Naive thymus-derived CD4-positive, alpha-beta T cell (primary cell): ENCODE data around the gene SLC6A13. TPM values are rescaled to one million over a fixed set of nuclear protein-coding genes. Genes with fewer than 3 reads are reported as not detected.
"Not testable (repeated sequence)": the region's sequence is repeated elsewhere in the genome, so short reads cannot be mapped to it uniquely, and the experiment has no call there.

Source experiments
- ATAC-seq: fragments of 150-1000 bp; cut with Tn5 transposase; 2 replicates; pipeline ENCODE4 v1.10.0; 2021; ENCODE audit warnings: mild to moderate bottlenecking, moderate library complexity
- CTCF ChIA-PET: fragments of 350-600 bp; sonication (Branson Sonifier 250); formaldehyde crosslinking; loops from one replicate; lab custom pipeline; 2021; ENCODE audit warnings: antibody characterized with exemption; lab: Charles Lee
- POLR2A ChIA-PET: fragments of 350-600 bp; sonication (Branson Sonifier 250); formaldehyde crosslinking; loops from one replicate; lab custom pipeline; 2021; ENCODE audit warnings: antibody characterized with exemption, inconsistent platforms; lab: Charles Lee
- DNase-seq, 9 donors: peaks; one replicate each; pipeline versions ENCODE4 v3.0.0 to v3.0.0-alpha.2; 2020 to 2022; ENCODE audit warnings: mixed read lengths in 1 of 9
- H3K27ac ChIP-seq: one replicate; pipeline ENCODE4 v1.7.0; 2013; ENCODE audit warnings: mild to moderate bottlenecking, low read depth, low read length, moderate library complexity
- H3K27me3 ChIP-seq, 2 donors: one replicate each; pipeline ENCODE4 v1.7.0; 2013; ENCODE audit warnings: low read length in 2 of 2, mild to moderate bottlenecking in 2 of 2, moderate library complexity in 2 of 2; ENCODE audit not compliant: control insufficient read depth in 2 of 2, insufficient read depth in 2 of 2
- H3K36me3 ChIP-seq, 3 experiments: 1 replicate in 2 of 3; 2 replicates in 1 of 3; pipeline ENCODE4 v1.7.0; 2013; ENCODE audit warnings: low read length in 3 of 3, mild to moderate bottlenecking in 3 of 3, moderate library complexity in 1 of 3; ENCODE audit not compliant: insufficient read depth in 3 of 3, control insufficient read depth in 2 of 3
- H3K4me1 ChIP-seq, 2 donors: one replicate each; pipeline ENCODE4 v1.7.0; 2013; ENCODE audit warnings: low read length in 2 of 2, mild to moderate bottlenecking in 2 of 2, moderate library complexity in 1 of 2; ENCODE audit not compliant: control insufficient read depth in 2 of 2, insufficient read depth in 2 of 2
- H3K4me3 ChIP-seq: 2 replicates; pipeline ENCODE4 v1.7.0; 2013; ENCODE audit warnings: mild to moderate bottlenecking, low read length
- H3K9me3 ChIP-seq, 3 experiments: 1 replicate in 2 of 3; 2 replicates in 1 of 3; pipeline ENCODE4 v1.7.0; 2013; ENCODE audit warnings: low read length in 3 of 3; ENCODE audit not compliant: control insufficient read depth in 2 of 3
- H3K27ac Mint-ChIP-seq, 9 donors: one replicate each; pipeline ENCODE4 v1.8.0; 2020 to 2022; ENCODE audit warnings: mixed read lengths in 9 of 9, mild to moderate bottlenecking in 8 of 9, moderate library complexity in 5 of 9, inconsistent platforms in 2 of 9
- H3K27me3 Mint-ChIP-seq, 5 donors: one replicate each; pipeline ENCODE4 v1.8.0; 2021 to 2022; ENCODE audit warnings: mixed read lengths in 5 of 5, mild to moderate bottlenecking in 1 of 5
- H3K36me3 Mint-ChIP-seq, 5 donors: one replicate each; pipeline ENCODE4 v1.8.0; 2020 to 2022; ENCODE audit warnings: mixed read lengths in 5 of 5, mild to moderate bottlenecking in 3 of 5, inconsistent platforms in 1 of 5
- H3K4me1 Mint-ChIP-seq, 7 donors: one replicate each; pipeline ENCODE4 v1.8.0; 2020 to 2022; ENCODE audit warnings: mixed read lengths in 7 of 7, mild to moderate bottlenecking in 3 of 7, inconsistent platforms in 1 of 7
- H3K4me3 Mint-ChIP-seq, 10 donors: one replicate each; pipeline ENCODE4 v1.8.0; 2020 to 2022; ENCODE audit warnings: mild to moderate bottlenecking in 10 of 10, mixed read lengths in 10 of 10, moderate library complexity in 6 of 10, inconsistent platforms in 2 of 10
- H3K9me3 Mint-ChIP-seq, 11 donors: one replicate each; pipeline ENCODE4 v1.8.0; 2020 to 2022; ENCODE audit warnings: mixed read lengths in 11 of 11, mild to moderate bottlenecking in 4 of 11, inconsistent platforms in 1 of 11, moderate library complexity in 1 of 11
- intact Hi-C, 2 donors: fragments of 100-400 bp; cut with micrococcal nuclease; formaldehyde crosslinking; loops; one replicate each; pipeline ENCODE4 v1.15.1; 2023
- polyA plus RNA-seq, 2 donors: library from polyadenylated mRNA; unstranded; fragments of 300-500 nt; fragmentation: Illumina TruSeq; gene quantifications; one replicate each; pipeline ENCODE4 v1.2.3, GENCODE V29; 2021
- total RNA-seq, 6 experiments: library from RNA in 5 of 6; stranded (reverse) in 5 of 6; gene quantifications; 1 replicate in 5 of 6; 2 replicates in 1 of 6; pipeline ENCODE4 v1.2.3 and lab custom pipeline; 2021 to 2026

The SLC6A13 gene
- total and polyA plus RNA-seq, 7 experiments from 2014 or later: 0.61 to 1.5 (median 0.74) TPM; not detected in 3

DNA sequence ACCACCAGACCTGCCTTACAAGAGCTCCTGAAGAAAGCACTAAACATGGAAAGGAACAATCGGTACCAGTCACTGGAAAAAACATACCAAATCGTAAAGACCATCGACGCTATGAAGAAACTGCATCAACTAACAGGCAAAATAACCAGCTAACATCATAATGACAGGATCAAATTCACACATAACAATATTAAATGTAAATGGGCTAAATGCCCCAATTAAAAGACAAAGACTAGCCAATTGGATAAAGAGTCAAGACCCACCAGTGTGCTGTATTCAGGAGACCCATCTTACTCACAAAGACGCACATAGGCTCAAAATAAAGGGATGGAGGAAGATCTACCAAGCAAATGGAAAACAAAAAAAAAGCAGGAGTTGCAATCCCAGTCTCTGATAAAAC lies 36.9 kb upstream of the SLC6A13 start:
- H3K4me3 Mint-ChIP-seq, POLR2A ChIA-PET, H3K27me3 Mint-ChIP-seq, H3K27me3 ChIP-seq, DNase-seq, ATAC-seq, CTCF ChIA-PET, intact Hi-C loops, H3K27ac ChIP-seq, H3K4me3 ChIP-seq, H3K4me1 ChIP-seq, H3K9me3 ChIP-seq: not testable (repeated sequence)
- Mint-ChIP-seq H3K9me3 (peaks cover 0 to 34% (median 15%) of the 10 kb centered on the region in 11 donors), H3K4me1 (peaks cover 37 to 65% (median 61%) of the 10 kb centered on the region in 7 donors), H3K36me3 (peaks cover 48 to 96% (median 85%) of the 10 kb centered on the region in 5 donors), H3K27ac (peak overlapping the region in 3 of 9 donors; percentile 18 to 48 (median 32))
- H3K36me3 ChIP-seq: peaks cover 16 to 41% (median 20%) of the 10 kb centered on the region in 3 experiments

DNA sequence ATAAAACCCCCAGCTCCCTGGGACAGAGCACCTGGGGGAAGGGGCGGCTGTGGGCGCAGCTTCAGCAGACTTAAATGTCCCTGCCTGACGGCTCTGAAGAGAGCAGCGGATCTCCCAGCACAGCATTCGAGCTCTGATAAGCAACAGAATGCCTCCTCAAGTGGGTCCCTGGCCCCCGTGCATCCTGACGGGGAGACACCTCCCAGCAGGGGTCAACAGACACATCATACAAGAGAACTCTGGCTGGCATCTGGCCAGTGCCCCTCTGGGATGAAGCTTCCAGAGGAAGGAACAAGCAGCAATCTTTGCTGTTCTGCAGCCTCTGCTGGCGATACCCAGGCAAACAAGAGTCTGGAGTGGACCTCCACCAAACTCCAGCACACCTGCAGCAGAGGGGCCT lies 35.4 kb upstream of the SLC6A13 start:
- H3K27ac ChIP-seq, H3K27ac Mint-ChIP-seq, H3K4me1 ChIP-seq, intact Hi-C loops, H3K4me3 ChIP-seq, H3K27me3 ChIP-seq, H3K4me3 Mint-ChIP-seq, CTCF ChIA-PET, H3K27me3 Mint-ChIP-seq, H3K9me3 ChIP-seq, ATAC-seq, DNase-seq: not testable (repeated sequence)
- Mint-ChIP-seq H3K36me3 (peaks cover 50 to 93% (median 83%) of the 10 kb centered on the region in 5 donors), H3K4me1 (peaks cover 29 to 59% (median 52%) of the 10 kb centered on the region in 7 donors), H3K9me3 (peaks cover 0 to 34% (median 13%) of the 10 kb centered on the region in 11 donors)
- POLR2A ChIA-PET: interaction anchor here (0.6 kb wide), 1 partner anchor 89 kb away, joined by 3 read pairs; no protein-coding TSS in a partner anchor
- peaks cover 25 to 52% (median 32%) of the 10 kb centered on the region in 3 experiments for H3K36me3 ChIP-seq

DNA sequence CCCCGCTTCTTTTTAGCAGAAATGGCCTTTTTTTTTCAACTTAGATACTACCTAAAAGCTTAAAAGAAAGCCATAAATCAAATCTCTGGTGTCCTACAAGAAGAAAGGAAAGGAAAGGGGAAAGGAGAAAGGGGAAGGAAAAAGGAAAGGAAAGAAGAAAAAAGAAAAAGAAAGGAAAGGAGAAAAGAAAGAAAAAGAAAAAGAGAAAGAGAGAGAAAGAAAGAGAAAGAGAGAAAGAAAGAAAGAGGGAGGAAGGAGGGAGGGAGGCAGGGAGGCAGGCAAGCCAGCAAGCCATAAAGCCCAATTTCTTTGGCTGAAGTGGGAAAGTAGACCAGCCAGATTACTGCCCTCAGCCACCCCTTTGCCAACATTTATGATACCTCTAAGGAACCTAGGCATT lies 32.5 kb upstream of the SLC6A13 start:
- Histone ChIP-seq H3K27ac (no peak overlapping the region), H3K27me3 (no peaks in the 10 kb centered on the region), H3K9me3 (no peaks in the 10 kb centered on the region), H3K36me3 (peaks cover 26 to 75% (median 39%) of the 10 kb centered on the region in 3 experiments), H3K4me3 (no peak overlapping the region), H3K4me1 (no peaks in the 10 kb centered on the region)
- ChIA-PET CTCF (no interaction called here), POLR2A (no interaction called here)
- intact Hi-C loops: no loop called here
- DNase-seq (no peak), ATAC-seq (no peak)
- H3K9me3 Mint-ChIP-seq: peaks cover 0 to 17% (median 8%) of the 10 kb centered on the region in 11 donors
- no peaks in the 10 kb centered on the region for H3K27me3 Mint-ChIP-seq
- peaks cover 6 to 45% (median 41%) of the 10 kb centered on the region in 7 donors for H3K4me1 Mint-ChIP-seq
- H3K27ac Mint-ChIP-seq: peak overlapping the region in 1 of 9 donors; percentile 60
- no peak overlapping the region for H3K4me3 Mint-ChIP-seq
- H3K36me3 Mint-ChIP-seq: peaks cover 39 to 83% (median 71%) of the 10 kb centered on the region in 5 donors

DNA sequence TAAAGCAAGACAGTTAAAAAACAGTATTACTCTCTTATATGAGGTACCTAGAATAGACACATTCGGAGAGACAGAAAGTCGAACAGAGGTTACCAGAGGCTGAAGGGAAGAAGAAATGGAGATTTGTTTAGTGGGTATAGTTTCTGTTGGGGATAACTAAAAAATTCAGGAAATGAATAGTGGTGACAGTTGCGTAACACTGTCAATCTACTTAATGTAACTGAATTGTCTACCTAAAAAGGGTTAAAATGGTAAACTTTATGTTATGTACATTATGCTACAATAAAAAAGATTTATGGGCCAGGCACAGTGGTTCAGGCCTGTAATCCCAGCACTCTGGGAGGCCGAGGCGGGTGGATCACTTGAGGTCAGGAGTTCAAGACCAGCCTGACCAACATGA lies 30.6 kb upstream of the SLC6A13 start:
- ChIA-PET POLR2A (no interaction called here), CTCF (no interaction called here)
- intact Hi-C loops: no loop called here
- H3K9me3 Mint-ChIP-seq: no peaks in the 10 kb centered on the region
- DNase-seq (no peak), ATAC-seq (no peak)
- Histone ChIP-seq H3K4me1 (no peaks in the 10 kb centered on the region), H3K27ac (no peak overlapping the region), H3K4me3 (no peak overlapping the region), H3K27me3 (no peaks in the 10 kb centered on the region), H3K36me3 (peaks cover 26 to 71% (median 39%) of the 10 kb centered on the region in 3 experiments), H3K9me3 (no peaks in the 10 kb centered on the region)
- H3K27ac Mint-ChIP-seq: peak overlapping the region in 3 of 9 donors; percentile 4 to 58 (median 22)
- H3K4me3 Mint-ChIP-seq: no peak overlapping the region
- H3K27me3 Mint-ChIP-seq: no peaks in the 10 kb centered on the region
- peaks cover 23 to 63% (median 52%) of the 10 kb centered on the region in 5 donors for H3K36me3 Mint-ChIP-seq
- peaks cover 4 to 31% (median 24%) of the 10 kb centered on the region in 7 donors for H3K4me1 Mint-ChIP-seq

DNA sequence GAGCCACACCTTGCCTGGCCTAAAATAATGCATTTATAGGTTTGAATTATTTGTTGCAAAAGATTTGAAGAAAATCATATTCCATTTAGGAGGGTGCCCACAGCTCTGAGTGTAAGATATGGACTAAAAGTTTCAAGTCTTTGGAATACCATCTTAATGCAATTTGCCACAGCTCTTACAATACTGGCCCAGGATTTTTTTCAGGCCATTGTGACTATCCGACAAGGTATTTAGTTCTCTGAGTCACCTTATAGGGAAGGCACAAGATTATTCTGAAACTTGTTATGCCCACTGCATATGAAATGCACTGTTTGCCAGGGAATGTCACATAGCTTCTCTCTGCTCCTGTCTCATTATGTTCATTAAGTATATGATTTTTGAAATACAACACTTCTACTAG lies 29.6 kb upstream of the SLC6A13 start:
- Histone ChIP-seq H3K27me3 (no peaks in the 10 kb centered on the region), H3K4me1 (no peaks in the 10 kb centered on the region), H3K9me3 (no peaks in the 10 kb centered on the region), H3K36me3 (peaks cover 27 to 62% (median 39%) of the 10 kb centered on the region in 3 experiments), H3K27ac (no peak overlapping the region), H3K4me3 (no peak overlapping the region)
- no peak overlapping the region for H3K27ac Mint-ChIP-seq
- no peak for DNase-seq
- H3K27me3 Mint-ChIP-seq: no peaks in the 10 kb centered on the region
- no peak for ATAC-seq
- ChIA-PET POLR2A (no interaction called here), CTCF (no interaction called here)
- H3K4me3 Mint-ChIP-seq: no peak overlapping the region
- H3K4me1 Mint-ChIP-seq: peaks cover 10 to 40% (median 33%) of the 10 kb centered on the region in 7 donors
- intact Hi-C loops: no loop called here
- peaks cover 29 to 66% (median 52%) of the 10 kb centered on the region in 5 donors for H3K36me3 Mint-ChIP-seq
- H3K9me3 Mint-ChIP-seq: no peaks in the 10 kb centered on the region

DNA sequence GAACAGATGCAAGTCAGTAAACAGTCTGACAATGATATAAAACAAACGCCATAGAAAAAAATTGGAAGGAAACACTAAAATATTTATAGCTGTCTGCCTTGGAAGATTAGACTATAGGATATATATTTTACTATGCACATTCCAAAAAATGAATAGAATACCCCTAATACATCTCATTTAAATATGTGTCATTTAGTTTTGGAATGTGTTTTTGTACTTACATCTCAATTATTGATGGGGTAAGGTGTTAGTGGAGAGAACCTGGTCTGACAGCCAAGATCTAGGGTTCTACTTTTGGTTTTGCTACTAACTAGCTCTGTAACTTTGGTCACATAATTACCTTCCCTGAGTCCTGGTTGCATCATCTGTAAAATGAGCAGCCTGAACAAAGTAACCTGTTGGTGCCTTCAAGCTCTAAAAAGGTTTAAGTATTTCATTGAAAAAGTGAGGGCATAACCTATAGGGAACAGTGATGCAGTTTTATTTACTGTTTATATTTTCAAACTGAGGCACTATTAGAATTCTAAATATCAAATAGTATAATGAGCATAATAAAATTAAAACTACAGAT lies 28.6 kb upstream of the SLC6A13 start:
- no peak for ATAC-seq
- H3K9me3 ChIP-seq: no peaks in the 10 kb centered on the region
- H3K4me1 ChIP-seq: no peaks in the 10 kb centered on the region
- no peak for DNase-seq
- no peak overlapping the region for H3K27ac ChIP-seq
- peaks cover 26 to 59% (median 33%) of the 10 kb centered on the region in 3 experiments for H3K36me3 ChIP-seq
- peaks cover 13 to 49% (median 38%) of the 10 kb centered on the region in 7 donors for H3K4me1 Mint-ChIP-seq
- CTCF ChIA-PET: interaction anchor here (0.6 kb wide), 1 partner anchor 703 kb away, joined by 6 read pairs; no protein-coding TSS in a partner anchor
- peaks cover 29 to 67% (median 56%) of the 10 kb centered on the region in 5 donors for H3K36me3 Mint-ChIP-seq
- intact Hi-C loops: no loop called here
- POLR2A ChIA-PET: no interaction called here
- no peaks in the 10 kb centered on the region for H3K27me3 ChIP-seq
- H3K27ac Mint-ChIP-seq: peak overlapping the region in 1 of 9 donors; percentile 22
- no peaks in the 10 kb centered on the region for H3K9me3 Mint-ChIP-seq
- no peak overlapping the region for H3K4me3 Mint-ChIP-seq
- H3K4me3 ChIP-seq: no peak overlapping the region
- H3K27me3 Mint-ChIP-seq: no peaks in the 10 kb centered on the region
